Fibroblast of skin of left quadriceps (primary cell): ENCODE measurements around the gene MALSU1.
"Not testable (repeated sequence)": the region's sequence is repeated elsewhere in the genome, so short reads cannot be mapped to it uniquely, and the experiment has no call there.

Experiments
- DNase-seq, 2 experiments: peaks; one replicate each; pipeline ENCODE4 v3.0.0-alpha.2; 2013; ENCODE audit warnings: low read depth in 2 of 2

The MALSU1 gene

DNA sequence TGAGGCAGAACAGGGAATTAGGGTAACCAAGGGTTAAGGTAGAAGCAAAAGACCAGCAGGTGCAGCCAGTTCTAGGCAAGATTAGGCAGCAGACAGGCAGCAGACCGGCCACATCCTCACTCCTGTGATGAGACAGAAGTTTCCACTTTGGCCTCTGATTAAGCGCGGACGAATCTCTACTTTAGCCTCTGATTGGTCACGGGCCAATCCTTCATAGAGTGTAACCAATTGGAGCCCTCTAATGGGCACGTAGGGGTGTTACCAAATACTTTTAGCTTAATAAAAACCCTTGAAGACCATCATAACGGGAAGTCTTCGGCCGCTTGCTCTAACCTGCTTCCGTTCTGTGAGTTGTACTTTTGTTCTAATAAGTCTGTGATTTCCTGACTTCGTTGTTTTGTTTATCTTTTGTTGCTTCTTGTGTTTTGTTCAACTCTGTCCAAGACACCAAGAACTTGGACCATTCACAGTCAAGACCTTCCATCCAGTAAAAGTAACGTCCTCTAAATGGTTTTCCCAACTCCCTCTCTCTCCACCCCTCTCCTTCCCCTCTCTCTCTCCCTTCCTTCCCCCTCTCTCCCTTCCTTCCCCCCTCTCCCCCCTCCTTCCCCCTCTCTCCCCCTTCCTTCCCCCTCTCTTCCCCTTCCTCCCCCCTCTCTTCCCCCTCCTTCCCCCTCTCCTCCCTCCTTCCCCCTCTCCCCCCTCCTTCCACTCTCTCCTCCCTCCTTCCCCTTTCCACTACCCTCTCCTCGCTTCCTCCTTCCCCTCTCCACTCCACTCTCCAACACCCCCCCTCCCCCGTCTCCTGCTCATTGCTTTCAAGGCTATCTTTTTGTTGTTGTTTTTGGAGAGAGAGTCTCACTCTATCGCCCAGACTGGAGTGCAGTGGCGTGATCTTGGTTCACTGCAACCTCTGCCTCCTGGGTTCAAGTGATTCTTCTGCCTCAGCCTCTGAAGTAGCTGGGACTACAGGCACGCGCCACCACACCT is 13.2 kb upstream of the MALSU1 start:
- no peak for DNase-seq

- DNase-seq, result no peak
These were observed 11.5 kb upstream of the MALSU1 start for GRCh38 chr7:23287612-23288011.

DNA sequence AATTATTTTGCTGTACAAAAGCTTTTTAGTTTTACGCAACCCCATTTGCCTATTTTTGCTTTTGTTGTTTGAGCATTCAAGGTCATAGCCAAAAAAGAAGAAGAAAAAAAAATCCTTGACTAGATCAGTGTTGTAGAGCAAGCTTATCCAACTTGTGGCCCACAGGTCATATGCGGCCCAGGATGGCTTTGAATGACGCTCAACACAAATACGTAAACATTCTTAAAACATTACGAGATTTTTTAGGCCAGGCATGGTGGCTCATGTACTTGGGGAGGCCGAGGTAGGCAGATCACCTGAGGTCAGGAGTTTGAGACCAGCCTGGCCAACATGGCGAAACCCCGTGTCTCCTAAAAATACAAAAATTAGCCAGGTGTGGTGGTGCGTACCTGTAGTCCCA is 8.1 kb upstream of the MALSU1 start:
- no peak for DNase-seq

DNA sequence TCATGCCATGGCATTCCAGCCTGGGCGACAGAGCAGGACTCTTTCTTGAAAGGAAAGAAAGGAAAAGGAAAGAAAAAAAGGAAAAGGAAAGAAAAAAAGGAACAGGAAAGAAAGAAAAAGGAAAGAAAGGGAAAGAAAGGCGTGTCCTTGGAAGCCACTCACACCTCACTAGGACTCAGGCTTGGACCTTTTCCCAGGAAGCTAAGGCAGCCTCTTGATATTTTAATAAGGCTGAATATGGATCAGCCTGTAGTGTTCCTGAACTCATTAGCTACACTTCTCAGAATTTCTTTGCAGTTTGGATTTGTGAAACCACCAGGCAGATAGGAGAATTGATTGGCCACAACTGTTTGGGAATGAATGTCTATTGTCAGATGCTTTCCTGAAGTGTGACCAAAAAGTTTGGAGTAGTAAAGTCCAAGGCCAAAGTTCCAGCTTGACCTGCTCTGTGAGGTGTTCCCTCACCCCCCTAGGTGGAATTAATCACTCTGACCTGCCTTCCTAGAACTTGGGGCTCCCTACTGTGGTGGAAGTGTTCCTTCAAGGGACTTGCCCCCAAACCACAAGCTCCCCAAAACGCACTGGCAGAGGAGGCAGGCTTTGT is 7.1 kb upstream of the MALSU1 start:
- DNase-seq, result no peak

DNA sequence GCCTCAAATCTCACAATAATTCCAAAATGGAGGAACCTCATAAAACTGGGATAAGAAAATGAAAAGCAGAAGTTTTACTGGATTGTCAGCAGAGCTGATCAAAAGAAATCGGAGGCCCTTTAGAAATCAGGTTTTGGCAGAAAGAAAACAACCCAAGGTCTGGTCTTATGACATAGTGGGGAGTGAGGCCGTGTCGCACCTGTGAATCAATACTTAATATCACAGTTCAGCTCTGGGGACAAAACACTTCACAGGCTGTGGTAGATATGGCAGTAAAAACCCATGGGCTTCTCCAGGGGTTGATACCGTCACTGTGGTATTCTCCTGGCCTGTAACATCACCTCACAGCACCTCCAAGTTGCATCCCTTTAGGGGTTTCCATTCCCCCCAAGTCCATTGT is 6.5 kb upstream of the MALSU1 start:
- no peak for DNase-seq

DNA sequence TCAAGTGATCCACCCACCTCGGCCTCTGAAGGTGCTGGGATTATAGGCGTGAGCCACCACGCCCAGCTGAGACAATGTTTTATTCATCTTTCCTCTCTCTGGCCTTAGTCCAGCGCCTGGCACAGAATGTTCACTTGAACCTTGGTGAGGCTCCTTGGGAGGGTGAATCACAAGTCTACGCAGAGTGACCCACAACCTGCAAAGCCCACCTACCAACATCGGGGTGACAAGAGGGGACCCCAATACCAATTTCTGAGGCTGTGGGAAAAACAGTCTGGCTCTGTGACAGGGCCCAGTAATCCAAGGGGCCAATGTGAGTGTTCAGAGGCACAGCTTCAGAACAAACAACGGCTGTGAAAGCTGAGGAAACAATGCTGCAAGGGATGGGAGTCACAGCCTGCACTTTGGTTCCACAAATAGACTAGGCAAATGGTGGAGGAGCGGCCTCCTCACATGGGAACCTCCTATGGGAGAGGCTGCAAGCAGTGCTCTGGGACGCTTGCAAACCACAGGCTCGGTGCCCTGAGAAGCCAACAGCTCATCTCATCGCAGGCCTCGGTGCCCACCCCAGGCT is 5.6 kb upstream of the MALSU1 start:
- no peak for DNase-seq

DNA sequence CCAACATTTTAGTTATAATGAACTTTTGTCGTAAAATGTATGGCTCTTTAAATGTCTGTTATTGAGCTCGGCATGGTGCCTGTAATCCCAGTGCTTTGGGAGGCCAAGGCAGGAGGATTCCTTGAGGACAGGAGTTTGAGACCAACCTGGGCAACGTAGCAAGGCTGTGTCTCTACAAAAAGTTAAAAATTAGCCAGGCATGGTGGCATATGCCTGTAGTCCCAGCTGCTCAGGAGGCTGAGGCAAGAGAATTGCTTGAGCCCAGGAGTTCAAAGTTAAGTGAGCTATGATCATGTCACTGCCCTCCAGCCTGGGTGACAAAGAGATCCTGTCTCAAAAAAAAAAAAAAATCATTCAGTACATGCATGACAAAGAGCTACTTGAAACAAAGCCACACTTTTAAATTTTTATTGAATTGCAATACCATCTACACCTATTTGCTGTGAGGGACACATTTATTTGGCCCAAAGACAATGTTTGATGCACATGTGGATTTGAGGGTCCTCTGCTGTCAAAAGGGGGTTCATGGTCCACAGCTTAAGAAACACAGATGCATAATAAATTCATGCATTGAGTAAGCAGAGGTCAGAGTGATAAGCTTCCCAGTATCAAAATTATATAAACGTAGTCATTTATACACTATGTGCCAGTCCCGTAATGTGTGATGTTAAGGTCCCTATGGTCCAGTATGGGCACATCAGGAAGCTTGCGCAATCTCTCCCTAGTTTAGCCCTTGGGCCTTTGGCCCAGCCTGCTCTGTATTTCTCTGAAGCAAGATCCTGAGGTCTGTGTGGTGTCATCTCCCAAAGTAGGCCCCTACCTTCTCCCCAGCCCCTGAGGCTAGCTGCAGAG is 4.4 kb upstream of the MALSU1 start:
- no peak for DNase-seq

- no peak for DNase-seq
These were observed 3.8 kb upstream of the MALSU1 start for GRCh38 chr7:23295401-23295697.

- peak; percentile 40 to 44 for DNase-seq
These were observed 828 bp upstream of the MALSU1 start for GRCh38 chr7:23298141-23298881.

DNA sequence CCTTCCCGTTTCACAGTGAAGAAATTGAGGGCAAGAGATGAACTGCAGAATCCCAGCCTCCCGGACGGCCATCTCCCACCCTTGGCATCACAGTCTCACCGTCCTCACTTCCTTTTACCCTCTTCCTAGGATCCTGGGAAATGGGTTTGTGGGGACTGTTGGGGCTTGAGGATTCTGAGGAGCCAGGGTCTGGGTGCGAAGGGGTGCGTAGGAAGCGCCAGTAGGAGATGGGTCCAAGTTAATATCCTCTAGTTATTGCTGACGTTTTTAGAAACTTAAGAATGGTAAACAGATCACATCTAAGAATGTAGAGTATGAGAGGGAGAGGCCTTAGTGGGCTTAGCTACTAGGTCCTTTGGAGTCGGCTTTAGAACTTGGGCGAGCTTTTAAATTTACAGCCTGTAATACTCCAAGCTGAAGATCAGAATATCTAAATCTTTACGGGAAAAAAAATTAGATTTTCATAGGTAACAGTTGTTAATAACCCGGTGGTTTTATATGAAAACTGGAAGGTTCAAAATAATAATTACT is 696 bp downstream of the MALSU1 start:
- DNase-seq, result no peak

DNA sequence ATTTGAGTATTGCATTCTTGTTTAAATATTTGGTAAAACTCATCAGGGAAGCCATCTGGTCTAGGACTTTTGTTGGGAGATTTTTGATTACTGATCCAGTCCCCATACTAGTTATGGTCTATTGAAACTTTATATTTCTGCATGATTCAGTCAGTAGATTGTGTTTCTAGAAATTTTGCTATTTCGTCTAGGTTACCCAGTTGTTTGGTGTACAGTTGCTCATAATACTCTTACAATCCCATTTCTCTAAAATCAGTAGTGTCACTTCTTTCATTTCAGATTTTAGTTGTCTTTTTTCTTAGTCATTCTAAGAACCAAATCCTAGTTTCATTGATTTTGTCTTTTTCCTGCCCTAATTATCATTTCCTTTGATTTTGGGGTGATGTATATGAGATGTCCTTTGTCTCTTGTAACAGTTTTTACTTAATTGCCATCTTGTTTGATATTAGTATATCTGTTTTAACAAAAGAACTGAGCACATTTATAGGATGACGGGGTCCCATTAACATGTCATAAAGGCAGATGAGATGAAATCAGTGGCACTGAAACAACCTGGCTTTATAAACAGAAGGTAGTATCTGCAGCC is 7.9 kb downstream of the MALSU1 start:
- no peak for DNase-seq

GRCh38 chr7:23308754-23309153 is 9.6 kb downstream of the MALSU1 start:
- DNase-seq, result no peak

DNA sequence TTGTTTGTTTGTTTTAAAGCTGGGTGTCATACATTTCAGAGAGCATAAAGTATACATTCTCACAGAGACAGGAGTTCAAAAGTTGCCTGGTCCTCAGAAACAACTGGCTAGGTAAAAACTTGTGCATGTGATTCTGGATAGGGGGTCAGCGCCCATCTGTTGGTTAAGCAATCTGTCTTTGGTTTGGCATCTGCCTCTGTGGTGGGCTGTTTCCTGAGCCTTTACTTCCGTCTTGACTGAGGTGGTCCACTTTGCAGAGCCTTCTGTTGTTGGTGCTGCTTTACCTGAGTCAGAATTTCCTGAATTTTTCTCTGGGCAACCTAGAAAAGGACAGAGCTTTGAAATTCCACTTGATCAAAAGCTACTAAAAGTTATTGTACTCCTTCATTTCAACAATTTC is 13.0 kb downstream of the MALSU1 start:
- not testable (repeated sequence) for DNase-seq

- DNase-seq, result no peak
These were observed 16.2 kb downstream of the MALSU1 start for GRCh38 chr7:23315366-23315765.

- DNase-seq, result no peak
These were observed 32.0 kb downstream of the MALSU1 start for GRCh38 chr7:23331132-23331531.

DNA sequence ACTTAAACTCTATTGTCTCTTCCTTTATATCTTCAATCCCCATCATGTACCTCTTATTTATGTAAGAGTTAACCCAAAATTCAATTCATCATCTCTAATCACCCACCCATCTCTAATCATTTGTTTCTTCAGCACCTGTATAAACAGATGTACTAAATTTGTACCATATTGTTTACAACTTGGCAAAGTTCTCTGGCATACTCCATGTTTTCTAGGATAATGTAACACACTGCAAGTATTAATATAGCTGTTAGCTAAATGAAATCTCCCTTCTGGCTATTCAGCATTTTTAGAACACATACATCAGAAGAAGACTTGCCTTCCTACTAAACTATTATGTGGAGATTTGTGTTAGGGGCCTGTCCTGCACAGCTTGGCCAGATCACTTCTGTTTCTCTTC is 33.1 kb downstream of the MALSU1 start:
- no peak for DNase-seq

GRCh38 chr7:23332910-23333612 is 33.9 kb downstream of the MALSU1 start:
- no peak for DNase-seq

DNA sequence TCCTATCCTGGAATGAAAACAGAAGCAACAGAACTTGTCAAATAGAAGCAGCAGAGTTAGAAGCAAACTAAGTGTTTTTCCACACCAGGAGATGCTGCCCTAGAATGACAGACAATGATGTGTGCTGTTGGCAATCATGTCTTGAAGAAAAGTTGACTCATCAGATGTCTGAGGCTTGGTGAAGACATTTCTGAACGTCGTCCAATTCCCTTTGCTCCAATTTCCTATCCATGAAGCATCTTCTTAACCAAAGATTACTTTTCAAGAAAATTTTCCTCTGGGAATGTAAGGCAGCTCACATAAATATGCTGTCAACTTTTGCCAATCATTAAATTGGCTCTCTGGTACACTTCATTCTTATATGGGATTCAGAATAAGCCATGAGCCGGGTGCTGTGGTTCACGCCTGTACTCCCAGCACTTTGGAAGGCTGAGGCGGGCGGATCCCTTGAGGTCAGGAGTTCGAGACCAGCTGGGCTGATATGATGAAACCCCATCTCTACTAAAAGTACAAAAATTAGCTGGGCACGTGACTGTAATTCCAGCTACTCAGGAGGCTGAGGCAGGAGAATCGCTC is 34.6 kb downstream of the MALSU1 start:
- DNase-seq, result peak; percentile 90 to 91

- peak; percentile 93 to 94 for DNase-seq
These were observed 35.4 kb downstream of the MALSU1 start for GRCh38 chr7:23334482-23335056.
